HCEC 1CT (cell line): ENCODE data around the gene ZFP62.
A peak's percentile ranks its signal among the peaks of the same experiment; 100 is the strongest.
"Not testable (repeated sequence)": the region's sequence is repeated elsewhere in the genome, so short reads cannot be mapped to it uniquely, and the experiment has no call there.

Source experiments
- DNase-seq: peaks from one replicate; pipeline ENCODE4 v3.0.0-alpha.2; 2017

The ZFP62 gene

GRCh38 chr5:180829726-180830125, 31.4 kb downstream of the ZFP62 start:
- DNase-seq = no peak

GRCh38 chr5:180828756-180829531, 32.1 kb downstream of the ZFP62 start:
- DNase-seq = not testable (repeated sequence)

- DNase-seq = not testable (repeated sequence)
Measured at GRCh38 chr5:180827374-180827773, 33.7 kb downstream of the ZFP62 start.

DNA sequence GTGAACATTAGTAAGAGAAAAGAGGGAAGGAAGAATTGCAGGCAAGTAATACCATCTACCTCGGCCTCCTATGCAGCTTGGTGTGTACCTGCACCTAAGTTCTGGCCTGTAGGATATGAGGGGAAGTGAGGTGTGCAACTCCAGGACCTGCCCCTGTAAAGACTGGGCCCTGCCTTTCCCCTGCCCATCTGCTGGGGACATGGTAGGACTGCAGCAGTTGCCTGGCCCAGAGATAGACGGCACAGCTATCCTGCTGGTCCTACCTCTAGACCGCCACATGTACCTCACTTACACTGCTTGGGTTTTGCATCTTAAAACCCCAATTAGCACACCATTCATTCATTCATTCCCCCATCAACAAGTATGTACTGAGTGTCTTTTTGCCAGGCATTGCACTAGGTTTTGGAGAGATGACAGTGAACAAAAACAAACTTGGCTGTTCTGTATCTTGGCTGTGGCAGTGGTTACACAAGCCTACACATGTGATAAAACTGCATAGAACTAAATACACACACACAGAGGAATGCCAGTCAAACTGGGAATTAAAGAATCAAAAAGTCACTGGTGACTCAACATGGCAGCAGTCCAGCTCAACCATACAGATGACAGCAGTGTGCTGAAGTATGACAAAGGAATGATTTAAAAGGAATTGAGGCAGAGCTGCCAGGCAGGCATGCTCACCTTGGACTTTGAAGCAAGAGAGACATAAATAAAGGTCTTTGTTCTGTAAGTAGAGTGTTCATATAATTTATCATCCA, 35.1 kb downstream of the ZFP62 start:
- peak; percentile 72 for DNase-seq

DNA sequence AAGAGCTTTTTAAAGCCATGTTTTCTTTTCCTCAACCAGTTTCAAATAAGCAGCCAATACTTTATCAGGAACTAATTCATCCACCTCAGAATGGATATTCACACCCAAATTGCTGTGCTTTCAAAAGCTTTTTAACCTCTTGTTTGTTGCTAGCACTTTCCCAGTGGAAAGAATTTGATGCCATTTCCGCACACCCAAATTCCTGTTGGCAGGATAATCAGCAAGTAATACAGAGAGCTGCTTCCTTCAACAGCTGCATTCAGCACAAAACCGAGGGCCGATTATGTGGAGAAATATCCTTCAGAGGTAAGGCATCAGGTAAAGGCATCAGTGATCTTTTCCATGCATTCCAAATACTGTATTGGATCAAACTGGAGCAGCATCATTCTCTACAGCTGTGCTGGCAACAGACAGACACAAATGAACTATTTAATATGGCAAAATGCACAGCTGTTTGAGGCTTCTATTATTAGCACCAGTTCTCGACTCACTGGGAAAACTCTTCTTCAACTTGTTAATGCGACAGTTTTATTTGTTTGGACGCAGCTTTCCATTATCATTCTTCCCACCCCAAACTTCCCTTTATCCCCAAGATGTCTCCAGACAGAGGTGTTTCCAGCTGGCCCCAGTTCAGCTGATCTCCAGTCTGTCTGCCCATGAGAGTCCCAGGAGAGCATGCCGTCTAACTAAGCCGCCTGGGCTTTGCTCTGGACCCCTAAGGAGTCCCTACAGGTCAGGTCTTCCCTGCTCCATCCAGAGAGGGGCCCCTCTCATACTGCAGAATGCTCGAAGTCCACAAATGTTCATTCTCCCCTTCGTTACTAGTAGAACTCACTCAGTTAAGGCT, 36.2 kb downstream of the ZFP62 start:
- no peak for DNase-seq

DNA sequence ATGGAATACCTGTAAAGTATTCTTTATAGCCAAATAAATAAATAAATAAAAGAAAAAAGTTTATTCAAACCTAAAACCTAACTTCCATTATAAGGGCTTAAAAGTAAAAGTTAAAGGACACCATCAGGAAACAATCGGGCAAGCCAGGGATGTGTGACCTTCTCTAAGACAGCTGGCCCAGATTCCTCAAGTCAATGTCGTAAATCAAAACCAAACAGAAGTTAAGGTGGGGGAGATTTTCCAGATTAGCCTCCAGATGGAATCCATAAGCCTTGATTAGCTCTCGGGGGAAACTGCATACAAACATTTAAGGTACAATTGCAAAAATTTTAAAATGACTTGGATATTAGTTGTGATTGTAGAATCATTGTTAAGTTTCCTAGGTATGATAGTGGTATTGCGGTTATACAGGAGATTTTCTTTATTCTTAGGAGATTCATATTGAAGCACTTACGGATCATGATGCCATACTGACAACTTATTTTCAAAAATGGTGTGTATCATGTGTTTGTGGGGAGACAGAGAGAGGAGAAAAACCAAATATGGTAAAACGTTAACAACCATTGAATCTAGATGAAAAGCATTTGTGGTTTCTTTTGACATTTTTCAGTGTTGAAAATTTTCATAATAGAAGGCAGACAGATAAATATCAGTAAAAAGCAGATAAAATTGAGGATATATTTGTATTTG, 37.0 kb downstream of the ZFP62 start:
- no peak for DNase-seq

- DNase-seq = no peak
Measured at GRCh38 chr5:180823346-180823745, 37.7 kb downstream of the ZFP62 start.

GRCh38 chr5:180821538-180821937, 39.5 kb downstream of the ZFP62 start:
- DNase-seq = no peak

GRCh38 chr5:180820788-180821321, 40.2 kb downstream of the ZFP62 start:
- DNase-seq = peak; percentile 38

- DNase-seq = no peak
Measured at GRCh38 chr5:180818677-180819341, 42.3 kb downstream of the ZFP62 start.

DNA sequence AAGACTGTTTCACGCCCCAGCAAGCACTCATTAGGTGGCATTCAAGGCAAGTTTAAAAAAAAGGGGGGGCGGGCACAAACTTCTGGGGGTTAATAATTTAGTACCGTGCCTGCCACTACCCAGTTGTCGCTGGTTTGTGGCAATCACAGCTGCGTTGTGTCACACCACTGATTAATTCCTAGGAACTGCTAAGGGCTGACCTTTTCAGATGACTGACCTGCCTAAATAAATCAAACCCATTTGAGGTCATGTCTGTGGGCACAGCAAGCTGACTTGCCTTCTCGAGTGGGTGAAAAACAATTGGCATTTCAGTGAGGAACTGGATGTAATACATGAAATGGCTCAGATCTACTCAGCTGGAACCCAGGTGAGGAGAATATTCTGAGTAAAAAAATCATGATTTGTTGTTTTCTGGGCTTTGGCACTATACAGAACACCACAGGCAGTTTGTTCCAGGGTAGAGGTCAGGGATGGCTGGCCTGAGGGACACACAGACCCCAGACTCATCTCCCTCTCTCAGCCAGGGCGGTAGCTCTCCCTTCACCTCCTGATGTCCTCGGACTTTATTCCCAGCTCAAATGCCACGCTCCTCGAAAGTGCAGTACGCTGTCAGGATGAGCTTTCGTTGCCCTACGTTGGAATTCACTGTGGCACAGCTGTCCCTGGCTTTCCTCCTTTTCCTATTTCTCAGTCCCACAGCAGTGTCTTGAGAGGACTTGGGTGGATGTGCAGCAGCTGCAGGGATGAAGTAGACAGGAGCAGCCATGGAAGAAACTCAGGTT, 43.0 kb downstream of the ZFP62 start:
- DNase-seq = no peak

GRCh38 chr5:180816608-180817534, 44.2 kb downstream of the ZFP62 start:
- DNase-seq = no peak

- no peak for DNase-seq
Measured at GRCh38 chr5:180815293-180815917, 45.7 kb downstream of the ZFP62 start.

DNA sequence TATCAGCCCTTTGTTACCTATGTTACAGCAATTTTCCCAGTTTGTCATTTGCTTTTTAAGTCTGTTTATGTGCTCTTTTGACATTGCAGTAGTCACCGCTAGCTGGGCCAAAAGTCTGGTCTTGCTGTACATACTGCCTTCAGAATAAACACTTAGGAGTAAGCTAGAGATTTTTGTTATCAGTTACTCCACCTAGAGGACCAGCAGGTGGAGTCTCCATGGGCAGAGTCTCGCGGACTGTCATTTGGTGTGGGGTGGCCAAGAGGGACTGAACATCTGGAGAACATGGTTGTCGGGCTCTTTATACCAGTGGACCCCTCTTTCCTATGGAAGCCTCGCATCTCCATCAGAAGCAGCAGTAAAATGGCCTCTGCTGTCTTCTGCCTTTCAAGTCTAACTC, 47.7 kb downstream of the ZFP62 start:
- DNase-seq = no peak

GRCh38 chr5:180811623-180812124, 49.4 kb downstream of the ZFP62 start:
- no peak for DNase-seq

- peak; percentile 61 for DNase-seq
Measured at GRCh38 chr5:180810959-180811622, 50.0 kb downstream of the ZFP62 start.

GRCh38 chr5:180810210-180810958, 50.7 kb downstream of the ZFP62 start:
- DNase-seq = peak; percentile 93
